Common myeloid progenitor, CD34-positive (primary cell): Measurements from ENCODE around the gene PHACTR1.

Source experiments
- CTCF ChIA-PET: fragments of 350-600 bp; sonication (Branson Sonifier 250); formaldehyde crosslinking; loops from one replicate; lab custom pipeline; 2021; ENCODE audit warnings: antibody characterized with exemption; lab: Charles Lee
- POLR2A ChIA-PET: fragments of 350-600 bp; sonication (Branson Sonifier 250); formaldehyde crosslinking; loops from one replicate; lab custom pipeline; 2021; ENCODE audit warnings: antibody characterized with exemption; lab: Charles Lee
- DNase-seq, 3 donors: peaks; one replicate each; pipeline versions ENCODE4 v3.0.0 to v3.0.0-alpha.2; 2013
- H3K27ac ChIP-seq, 2 experiments: 1 replicate in 1 of 2; 2 replicates in 1 of 2; pipeline ENCODE4 v1.7.0; 2013; ENCODE audit warnings: inconsistent platforms in 2 of 2, low read length in 2 of 2, mild to moderate bottlenecking in 2 of 2, low read depth in 1 of 2, moderate library complexity in 1 of 2; ENCODE audit not compliant: severe bottlenecking in 2 of 2, insufficient read depth in 1 of 2, poor library complexity in 1 of 2
- H3K27me3 ChIP-seq, 5 experiments: replicated peaks in 2 of 5; 1 replicate in 3 of 5; 2 replicates in 2 of 5; pipeline versions ENCODE4 v1.6.1 to v1.7.0; 2013; ENCODE audit warnings: low read length in 4 of 5, mild to moderate bottlenecking in 2 of 5, moderate library complexity in 2 of 5, inconsistent platforms in 1 of 5; ENCODE audit not compliant: insufficient read depth in 5 of 5, control insufficient read depth in 4 of 5
- H3K36me3 ChIP-seq, 4 experiments: 1 replicate in 2 of 4; 2 replicates in 2 of 4; pipeline versions ENCODE4 v1.6.1 to v1.7.0; 2013; ENCODE audit warnings: low read length in 3 of 4, control low read depth in 1 of 4, mild to moderate bottlenecking in 1 of 4; ENCODE audit not compliant: control insufficient read depth in 4 of 4, insufficient read depth in 4 of 4
- H3K4me1 ChIP-seq, 4 experiments: 1 replicate in 3 of 4; 2 replicates in 1 of 4; pipeline versions ENCODE4 v1.6.1 to v1.7.1; 2013; ENCODE audit warnings: low read length in 3 of 4, mild to moderate bottlenecking in 3 of 4, control low read depth in 1 of 4, inconsistent platforms in 1 of 4, moderate library complexity in 1 of 4; ENCODE audit not compliant: control insufficient read depth in 4 of 4, insufficient read depth in 4 of 4; ENCODE audit errors: control extremely low read depth in 1 of 4
- H3K4me3 ChIP-seq, 7 experiments: 1 replicate in 4 of 7; 2 replicates in 3 of 7; pipeline versions ENCODE4 v1.5.1 to v1.7.0; 2013; ENCODE audit warnings: mild to moderate bottlenecking in 7 of 7, low read length in 6 of 7, moderate library complexity in 6 of 7, inconsistent platforms in 2 of 7, low read depth in 2 of 7, control low read depth in 1 of 7; ENCODE audit not compliant: insufficient read depth in 4 of 7, control insufficient read depth in 1 of 7; ENCODE audit errors: extremely low read depth in 1 of 7
- H3K9me3 ChIP-seq, 5 experiments: 1 replicate in 4 of 5; 2 replicates in 1 of 5; pipeline versions ENCODE4 v1.6.1 to v1.7.1; 2013; ENCODE audit warnings: low read length in 4 of 5, mild to moderate bottlenecking in 2 of 5, inconsistent platforms in 1 of 5, low read depth in 1 of 5, moderate library complexity in 1 of 5; ENCODE audit not compliant: control insufficient read depth in 4 of 5, insufficient read depth in 2 of 5; ENCODE audit errors: control extremely low read depth in 1 of 5
- WGBS: methylation state at CpG from one replicate; pipeline ENCODE4 v1.1.5; 2013; ENCODE audit not compliant: insufficient coverage; 5-methylcytosine and 5-hydroxymethylcytosine counted together

PHACTR1 gene

GRCh38 chr6:13098006-13098405 lies 381.4 kb downstream of the PHACTR1 start:
- Histone ChIP-seq H3K4me1 (peaks cover 12 to 36% (median 16%) of the 10 kb centered on the region in 4 experiments), H3K36me3 (peaks cover 0 to 11% (median 0%) of the 10 kb centered on the region in 4 experiments), H3K27me3 (no peaks in the 10 kb centered on the region), H3K27ac (peak overlapping the region in 1 of 2 experiments; percentile 35), H3K9me3 (no peaks in the 10 kb centered on the region), H3K4me3 (no peak overlapping the region)
- ChIA-PET CTCF (interaction anchor here (1.2 kb wide), 1 partner anchor 23 kb away, joined by 3 read pairs; no protein-coding TSS in a partner anchor), POLR2A (no interaction called here)
- DNase-seq, result no peak

GRCh38 chr6:13098793-13099570 lies 382.4 kb downstream of the PHACTR1 start:
- ChIA-PET POLR2A (no interaction called here), CTCF (interaction anchor here (0.8 to 1.4 kb wide), 3 partner anchors 10 to 22 kb away, joined by 3 read pairs; no protein-coding TSS in a partner anchor)
- DNase-seq, result peak; percentile 49 to 87 (median 81)
- Histone ChIP-seq H3K27ac (peak overlapping the region in 1 of 2 experiments; percentile 35), H3K36me3 (peaks cover 0 to 11% (median 0%) of the 10 kb centered on the region in 4 experiments), H3K9me3 (no peaks in the 10 kb centered on the region), H3K4me1 (peaks cover 12 to 36% (median 16%) of the 10 kb centered on the region in 4 experiments), H3K4me3 (no peak overlapping the region), H3K27me3 (no peaks in the 10 kb centered on the region)
- WGBS, result 79% methylated on average over 3 of the region's 5 CpGs

GRCh38 chr6:13099771-13100170 lies 383.2 kb downstream of the PHACTR1 start:
- H3K4me1 ChIP-seq, result peaks cover 12 to 34% (median 16%) of the 10 kb centered on the region in 4 experiments
- ChIA-PET CTCF (interaction anchor here (1.4 to 1.8 kb wide), 2 partner anchors 10 to 13 kb away, joined by 3 read pairs; no protein-coding TSS in a partner anchor), POLR2A (no interaction called here)
- no peak overlapping the region for H3K27ac ChIP-seq
- H3K9me3 ChIP-seq, result no peaks in the 10 kb centered on the region
- H3K36me3 ChIP-seq, result peaks cover 0 to 11% (median 0%) of the 10 kb centered on the region in 4 experiments
- H3K4me3 ChIP-seq, result no peak overlapping the region
- DNase-seq, result no peak
- H3K27me3 ChIP-seq, result no peaks in the 10 kb centered on the region

- DNase-seq, result no peak
- Histone ChIP-seq H3K4me3 (no peak overlapping the region), H3K27ac (no peak overlapping the region), H3K27me3 (no peaks in the 10 kb centered on the region), H3K4me1 (peaks cover 4 to 28% (median 8%) of the 10 kb centered on the region in 4 experiments), H3K9me3 (no peaks in the 10 kb centered on the region), H3K36me3 (peaks cover 0 to 11% (median 0%) of the 10 kb centered on the region in 4 experiments)
- ChIA-PET POLR2A (no interaction called here), CTCF (interaction anchor here (1.0 to 1.8 kb wide), 3 partner anchors 11 to 190 kb away, joined by 3 read pairs; no protein-coding TSS in a partner anchor)
- 98% methylated on average over 5 of the region's 5 CpGs for whole genome bisulfite sequencing
Measured at GRCh38 chr6:13101409-13101808, 384.8 kb downstream of the PHACTR1 start.

GRCh38 chr6:13101985-13102384 lies 385.4 kb downstream of the PHACTR1 start:
- H3K27me3 ChIP-seq, result no peaks in the 10 kb centered on the region
- WGBS, result 91% methylated on average over 1 of the region's 2 CpGs
- ChIA-PET POLR2A (no interaction called here), CTCF (interaction anchor here (1.0 to 1.2 kb wide), 2 partner anchors 10 to 191 kb away, joined by 3 read pairs; no protein-coding TSS in a partner anchor)
- H3K4me1 ChIP-seq, result peaks cover 4 to 25% (median 9%) of the 10 kb centered on the region in 4 experiments
- no peak overlapping the region for H3K4me3 ChIP-seq
- no peak overlapping the region for H3K27ac ChIP-seq
- no peak for DNase-seq
- H3K9me3 ChIP-seq, result no peaks in the 10 kb centered on the region
- peaks cover 0 to 11% (median 0%) of the 10 kb centered on the region in 4 experiments for H3K36me3 ChIP-seq

- ChIA-PET CTCF (no interaction called here), POLR2A (no interaction called here)
- peaks cover 4 to 21% (median 9%) of the 10 kb centered on the region in 4 experiments for H3K4me1 ChIP-seq
- no peak for DNase-seq
- H3K27ac ChIP-seq, result no peak overlapping the region
- no peaks in the 10 kb centered on the region for H3K27me3 ChIP-seq
- H3K4me3 ChIP-seq, result no peak overlapping the region
- no peaks in the 10 kb centered on the region for H3K9me3 ChIP-seq
- H3K36me3 ChIP-seq, result peaks cover 0 to 11% (median 0%) of the 10 kb centered on the region in 4 experiments
Measured at GRCh38 chr6:13103169-13103568, 386.6 kb downstream of the PHACTR1 start.

GRCh38 chr6:13105139-13105538 lies 388.6 kb downstream of the PHACTR1 start:
- Histone ChIP-seq H3K36me3 (no peaks in the 10 kb centered on the region), H3K9me3 (peaks cover 0 to 7% (median 0%) of the 10 kb centered on the region in 5 experiments), H3K27ac (no peak overlapping the region), H3K4me3 (no peak overlapping the region), H3K27me3 (no peaks in the 10 kb centered on the region), H3K4me1 (peaks cover 4 to 10% (median 4%) of the 10 kb centered on the region in 4 experiments)
- ChIA-PET POLR2A (no interaction called here), CTCF (interaction anchor here (1.0 kb wide), 1 partner anchor 9 kb away, joined by 3 read pairs; no protein-coding TSS in a partner anchor)
- 100% methylated on average over 2 of the region's 5 CpGs for WGBS
- no peak for DNase-seq
